Esophagus muscularis mucosa (tissue), 4 donors: ENCODE results near the gene HSPG2.

Experiments
- CTCF ChIP-seq, 3 experiments: fragments of 200-600 bp in 2 of 3; fragments of 450-650 bp in 1 of 3; sonication (generic) in 2 of 3; IDR thresholded peaks; one replicate each; pipeline ENCODE4 v1.5.1; 2017 to 2019; ENCODE audit warnings: antibody characterized with exemption in 3 of 3, mild to moderate bottlenecking in 2 of 3, moderate library complexity in 1 of 3
- EP300 ChIP-seq: sonication (generic); formaldehyde crosslinking; IDR thresholded peaks from one replicate; pipeline ENCODE4 v1.6.1; 2017; ENCODE audit warnings: antibody characterized with exemption
- POLR2A ChIP-seq: fragments of 450-650 bp; IDR thresholded peaks from one replicate; pipeline ENCODE4 v1.6.1; 2017; ENCODE audit warnings: antibody characterized with exemption, moderate library complexity, mild to moderate bottlenecking, low read depth
- POLR2AphosphoS5 ChIP-seq, 2 donors: sonication (generic); formaldehyde crosslinking; IDR thresholded peaks; one replicate each; pipeline ENCODE4 v1.6.1; 2017; ENCODE audit warnings: antibody characterized with exemption in 2 of 2

GRCh38 chr1:21849909-21850576, 87.1 kb downstream of the HSPG2 start:
- TF ChIP-seq POLR2AphosphoS5 (IDR thresholded peaks at IDR 0.05), result peak in 1 of 2 donors; percentile 11
- TF ChIP-seq POLR2A, result no peak
- no peak for TF ChIP-seq CTCF (IDR thresholded peaks at IDR 0.05)
- TF ChIP-seq EP300, result no peak
